Lower leg skin (tissue), 3 donors: ENCODE results near the gene POC1A.

ENCODE experiments used
- POLR2A ChIP-seq, 2 donors: fragments of 450-650 bp; IDR thresholded peaks; one replicate each; pipeline ENCODE4 v1.6.1; 2016 to 2017; ENCODE audit warnings: antibody characterized with exemption in 2 of 2, mild to moderate bottlenecking in 1 of 2, moderate library complexity in 1 of 2
- TF ChIP-seq, protein P1 (sequence below), 3 donors: fragments of 450-650 bp; IDR thresholded peaks; one replicate each; pipeline ENCODE4 v1.5.1; 2016; ENCODE audit warnings: antibody characterized with exemption in 3 of 3, mild to moderate bottlenecking in 3 of 3, moderate library complexity in 2 of 3

DNA sequence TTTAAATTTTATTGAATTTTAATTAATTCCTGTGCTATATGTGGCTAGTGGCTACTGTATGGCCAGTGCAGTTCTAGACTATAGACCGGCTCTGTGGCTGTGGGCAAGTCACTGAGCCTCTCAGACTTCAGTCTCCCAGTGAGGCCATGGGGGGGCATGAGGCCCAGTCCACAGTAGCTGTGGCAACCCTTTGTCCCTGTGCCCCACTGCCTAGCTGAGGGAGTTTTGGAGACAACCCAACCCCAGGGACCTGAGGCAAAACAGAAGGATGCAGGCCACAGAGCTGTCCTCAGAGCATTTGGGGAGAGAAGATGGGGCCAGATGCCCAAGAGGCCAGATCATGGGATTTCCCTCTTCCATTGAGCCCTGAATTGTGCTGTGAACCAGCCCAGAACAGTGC is 18.9 kb upstream of the POC1A start:
- TF ChIP-seq, protein P1, sequence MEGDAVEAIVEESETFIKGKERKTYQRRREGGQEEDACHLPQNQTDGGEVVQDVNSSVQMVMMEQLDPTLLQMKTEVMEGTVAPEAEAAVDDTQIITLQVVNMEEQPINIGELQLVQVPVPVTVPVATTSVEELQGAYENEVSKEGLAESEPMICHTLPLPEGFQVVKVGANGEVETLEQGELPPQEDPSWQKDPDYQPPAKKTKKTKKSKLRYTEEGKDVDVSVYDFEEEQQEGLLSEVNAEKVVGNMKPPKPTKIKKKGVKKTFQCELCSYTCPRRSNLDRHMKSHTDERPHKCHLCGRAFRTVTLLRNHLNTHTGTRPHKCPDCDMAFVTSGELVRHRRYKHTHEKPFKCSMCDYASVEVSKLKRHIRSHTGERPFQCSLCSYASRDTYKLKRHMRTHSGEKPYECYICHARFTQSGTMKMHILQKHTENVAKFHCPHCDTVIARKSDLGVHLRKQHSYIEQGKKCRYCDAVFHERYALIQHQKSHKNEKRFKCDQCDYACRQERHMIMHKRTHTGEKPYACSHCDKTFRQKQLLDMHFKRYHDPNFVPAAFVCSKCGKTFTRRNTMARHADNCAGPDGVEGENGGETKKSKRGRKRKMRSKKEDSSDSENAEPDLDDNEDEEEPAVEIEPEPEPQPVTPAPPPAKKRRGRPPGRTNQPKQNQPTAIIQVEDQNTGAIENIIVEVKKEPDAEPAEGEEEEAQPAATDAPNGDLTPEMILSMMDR (IDR thresholded peaks at IDR 0.05) = no peak
- no peak for TF ChIP-seq POLR2A (IDR thresholded peaks at IDR 0.05)
